NCI-H524 (cell line): ENCODE measurements around the gene ZNF558.

Experiments
- DNase-seq, 2 experiments: peaks; one replicate each; lab custom pipeline; 2025; lab: John Stamatoyannopoulos, UW

Gene ZNF558

DNA sequence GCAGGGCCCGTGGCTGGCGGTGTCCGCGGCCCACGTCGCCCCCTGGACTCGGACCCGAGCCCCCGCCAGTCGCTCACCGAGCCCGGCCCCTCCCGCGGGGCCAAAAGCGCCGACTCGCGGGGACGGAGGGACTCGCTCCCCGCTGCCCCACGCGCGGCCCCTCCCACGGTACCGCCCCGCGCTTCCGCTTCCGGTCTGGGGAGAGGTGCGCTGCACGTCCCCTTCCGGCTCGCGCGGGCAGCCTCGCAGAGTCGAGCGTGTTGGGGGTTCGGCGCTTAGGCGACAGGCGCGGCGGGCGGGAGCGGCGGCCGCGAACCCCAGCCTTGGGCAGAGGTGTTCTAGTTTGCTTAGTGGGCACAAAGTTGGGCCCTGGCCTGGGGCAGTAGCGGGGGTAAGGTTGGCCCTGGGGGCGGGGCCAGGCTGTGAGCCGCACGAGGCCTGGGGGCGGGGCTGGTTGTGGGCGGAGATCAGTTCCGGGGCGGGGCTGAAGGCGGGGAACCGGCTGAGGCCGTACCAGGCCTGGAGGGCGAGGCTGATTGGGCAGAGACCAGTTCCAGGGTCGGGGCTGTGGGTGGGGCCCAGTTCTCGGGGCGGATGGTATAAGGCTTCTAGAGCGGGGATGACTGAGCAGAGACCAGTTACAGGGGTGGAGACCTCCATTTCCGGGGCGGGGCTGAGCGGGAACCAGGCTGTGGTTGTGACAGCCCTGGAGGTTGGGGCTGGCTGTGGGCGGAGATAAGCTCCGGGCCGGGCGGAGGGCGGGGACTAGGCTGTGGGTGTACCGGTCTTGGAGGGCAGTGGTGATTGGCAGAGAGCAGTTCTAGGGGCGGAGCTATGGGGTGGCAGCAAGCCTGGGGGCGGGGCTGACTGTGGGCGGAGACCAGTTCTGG lies at the start of gene ZNF558, which contains the start of gene MBD3L1:
Gene ZNF558 (minus strand): TSS at position 173 of the 890 bp plus-strand sequence. CDS start 9,645 bp downstream, outside the sequence.
Gene MBD3L1 (plus strand): TSS at position 246 of the 890 bp plus-strand sequence. CDS start 10,302 bp downstream, outside the sequence.
- peak; percentile 96 for DNase-seq

DNA sequence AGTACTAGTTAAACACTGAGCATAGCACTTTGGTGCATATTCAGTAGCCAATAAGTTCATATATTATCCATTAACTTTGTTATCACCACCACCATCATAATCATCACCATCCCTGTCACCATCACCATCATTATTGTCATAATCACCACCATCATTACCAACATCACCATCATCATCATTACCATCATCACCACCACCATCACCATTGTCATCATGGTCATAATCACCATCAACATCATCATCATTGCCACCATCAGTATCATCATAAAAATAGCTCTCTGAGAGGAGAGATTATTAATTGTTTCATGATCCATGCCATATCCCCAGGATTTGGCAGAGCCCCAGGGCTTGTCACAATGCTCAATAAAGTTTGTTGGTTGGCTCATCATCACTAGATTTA lies 49.4 kb upstream of the ZNF558 start:
- no peak for DNase-seq

DNA sequence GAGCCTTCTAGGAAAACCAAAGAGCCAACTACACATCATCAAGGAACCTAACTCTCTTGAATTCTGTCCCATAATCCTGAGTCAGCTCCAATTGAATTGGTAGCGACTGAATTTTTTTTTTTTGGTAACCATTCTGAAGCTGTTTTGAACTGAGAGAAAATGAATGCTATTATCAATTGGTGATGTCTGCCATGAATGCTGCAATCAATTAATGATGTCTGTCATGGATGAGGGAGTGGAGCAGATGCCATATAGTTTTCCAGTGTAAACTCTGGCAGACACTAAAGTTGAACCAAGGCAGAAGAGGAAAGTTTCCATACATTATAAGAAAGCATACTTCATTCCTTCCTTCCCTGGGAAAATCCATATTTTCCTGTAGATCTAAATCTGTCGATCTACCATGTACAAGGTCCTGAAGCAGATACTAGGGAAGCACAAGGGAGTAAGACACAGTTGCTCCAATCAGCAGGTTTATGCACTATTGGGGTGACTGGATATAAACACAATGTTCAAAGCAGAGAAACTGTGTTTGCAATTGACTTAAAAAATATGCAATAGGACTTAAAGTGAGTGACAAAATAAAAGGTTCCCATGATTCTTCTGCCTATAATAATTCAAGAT lies 48.9 kb upstream of the ZNF558 start:
- no peak for DNase-seq

DNA sequence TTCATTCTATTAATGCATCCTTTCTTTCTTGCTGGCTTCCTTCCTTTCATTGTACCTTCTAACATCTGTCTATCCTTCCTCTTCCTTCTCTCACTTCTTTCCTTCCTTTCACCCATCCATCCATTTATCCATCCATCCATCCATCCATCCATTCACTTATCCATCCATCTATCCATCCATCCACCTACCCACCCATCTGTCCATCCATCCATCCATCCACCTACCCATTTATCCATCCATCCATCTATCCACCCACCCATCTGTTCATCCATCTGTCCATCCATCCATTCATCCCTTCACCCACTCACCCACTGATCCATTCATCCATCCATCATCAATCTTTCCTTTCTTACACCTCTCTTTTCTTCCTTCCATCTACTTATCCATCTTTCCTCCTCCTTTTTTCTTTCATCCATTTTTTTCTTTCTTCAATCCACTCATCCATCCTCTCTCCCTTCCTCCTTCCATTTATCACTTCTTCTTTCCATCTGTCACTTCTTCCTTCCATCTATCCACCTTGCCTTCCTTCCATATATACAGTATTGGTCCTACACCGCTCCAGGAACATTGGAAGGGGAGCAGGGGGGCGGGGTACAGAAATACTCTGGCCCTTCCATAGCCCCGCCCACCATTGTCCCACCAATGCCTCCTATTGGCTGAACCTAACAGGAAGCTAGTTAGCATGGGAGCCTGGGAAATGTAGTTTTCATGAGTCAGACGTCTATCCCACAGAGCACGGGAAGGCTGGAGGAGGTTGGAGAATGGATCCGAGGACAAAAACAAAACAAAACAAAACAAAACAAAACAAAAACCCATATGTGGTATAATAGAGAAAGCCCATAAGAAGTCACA lies 46.0 kb upstream of the ZNF558 start:
- peak in 1 of 2 experiments; percentile 5 for DNase-seq

DNA sequence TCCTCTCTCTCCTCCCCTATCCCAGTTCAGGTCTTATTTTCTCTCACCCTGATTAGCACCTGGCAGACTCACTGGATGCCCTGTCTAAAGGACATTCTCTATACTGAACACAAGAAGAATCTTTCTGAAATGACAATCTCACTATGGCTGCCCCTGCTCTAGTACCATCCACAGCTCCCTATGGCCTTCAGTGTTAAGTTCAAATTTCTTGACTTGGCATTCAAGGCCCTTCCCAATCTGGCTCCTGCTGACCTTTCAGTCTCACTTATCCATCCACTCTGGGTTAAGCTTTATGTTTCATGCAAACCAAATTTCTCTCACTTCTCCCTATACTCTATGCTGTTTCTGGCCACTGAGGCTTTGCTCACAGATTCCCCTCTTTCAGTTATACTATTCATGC lies 34.2 kb upstream of the ZNF558 start:
- DNase-seq = no peak

DNA sequence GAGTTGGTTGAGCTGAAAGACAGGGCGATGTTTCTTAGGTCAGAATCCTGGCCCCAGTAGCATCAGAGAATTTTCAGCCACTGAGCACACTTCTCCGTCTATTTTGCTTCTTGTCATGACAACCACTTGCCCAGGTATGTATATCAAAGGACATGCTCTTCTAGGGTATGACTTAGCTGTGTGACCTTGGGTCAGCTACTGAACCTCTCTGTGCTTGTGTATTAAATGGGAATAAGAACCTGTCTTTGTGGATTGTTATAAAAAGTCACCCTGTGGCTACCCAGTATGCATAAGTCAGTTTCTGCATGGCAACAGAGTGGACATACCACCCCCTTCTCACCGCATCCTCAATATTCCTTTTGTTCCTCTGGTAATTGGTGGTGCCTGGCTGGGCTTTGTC lies 26.2 kb upstream of the ZNF558 start:
- no peak for DNase-seq

DNA sequence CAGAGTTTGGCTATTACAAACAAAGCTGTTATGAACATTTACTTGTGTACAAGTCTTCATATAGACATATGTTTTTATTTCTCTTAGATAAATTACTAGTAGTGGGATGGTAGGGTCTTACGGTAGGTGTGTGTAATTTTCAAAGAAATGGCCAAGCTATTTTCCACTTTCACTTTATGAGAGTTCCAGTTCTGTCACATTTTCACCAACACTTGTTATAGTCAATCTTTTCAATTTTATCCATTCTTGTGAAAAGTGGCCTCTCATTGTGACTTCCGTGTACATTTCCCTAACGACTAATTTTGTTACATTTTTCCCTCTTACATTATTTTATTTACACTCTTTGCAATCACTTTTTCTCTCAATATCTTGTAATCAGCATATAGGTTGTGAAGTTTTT lies 18.4 kb upstream of the ZNF558 start:
- no peak for DNase-seq

DNA sequence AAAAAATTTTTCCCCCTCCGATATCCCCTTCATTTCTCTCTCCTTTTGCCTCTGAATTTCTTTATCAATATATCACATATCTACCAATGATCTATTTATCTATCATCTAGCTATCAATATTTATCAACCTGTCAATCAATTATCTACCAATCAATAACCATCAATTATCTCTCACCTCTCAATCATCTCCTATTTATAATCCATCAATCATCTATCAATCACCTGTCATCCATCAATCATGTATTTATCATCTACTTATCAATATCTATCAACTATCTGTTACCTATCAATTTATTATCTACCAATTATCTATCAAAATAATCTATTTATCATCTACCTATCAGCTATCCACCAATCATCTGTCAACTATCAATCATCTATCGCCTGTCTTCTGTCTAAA lies 17.1 kb upstream of the ZNF558 start:
- DNase-seq = no peak

DNA sequence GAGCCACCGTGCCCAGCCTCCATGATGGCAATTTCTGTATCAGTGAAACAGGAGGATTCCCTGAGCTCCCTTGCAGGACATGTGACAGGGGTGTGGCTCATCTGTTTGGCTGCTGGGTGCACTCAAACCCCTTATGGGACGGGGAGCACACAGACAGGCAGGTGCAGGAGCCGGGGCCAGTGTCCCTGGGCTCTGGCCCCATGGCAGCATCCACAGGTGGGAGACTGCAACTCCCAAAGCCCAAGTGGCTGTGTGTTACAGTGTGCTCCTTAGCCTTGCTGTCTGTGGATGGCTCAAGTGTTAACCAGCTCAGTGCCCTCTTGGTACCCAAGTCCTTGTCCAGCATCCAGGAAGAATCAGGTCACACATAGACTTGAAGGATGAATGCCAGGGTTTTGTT lies 14.7 kb upstream of the ZNF558 start:
- DNase-seq = no peak

DNA sequence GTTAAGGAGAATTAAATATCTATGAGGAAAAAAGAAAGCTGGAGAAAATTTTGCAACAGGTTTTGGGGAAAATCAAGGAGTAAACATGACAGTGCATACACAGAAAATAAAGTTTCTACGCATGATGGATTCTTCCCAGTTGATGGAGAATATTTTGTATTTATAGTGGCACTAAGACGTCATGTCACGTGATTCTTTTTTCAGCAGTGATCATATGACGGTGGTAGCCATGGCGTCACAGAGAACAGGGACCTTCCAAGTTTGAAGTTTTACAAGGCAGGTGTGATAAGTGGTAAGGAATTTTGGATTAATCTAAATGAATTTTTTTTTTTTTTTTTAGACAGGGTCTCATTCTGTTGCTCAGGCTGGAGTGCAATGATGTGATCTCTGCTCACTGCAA lies 8.6 kb upstream of the ZNF558 start:
- DNase-seq = no peak

DNA sequence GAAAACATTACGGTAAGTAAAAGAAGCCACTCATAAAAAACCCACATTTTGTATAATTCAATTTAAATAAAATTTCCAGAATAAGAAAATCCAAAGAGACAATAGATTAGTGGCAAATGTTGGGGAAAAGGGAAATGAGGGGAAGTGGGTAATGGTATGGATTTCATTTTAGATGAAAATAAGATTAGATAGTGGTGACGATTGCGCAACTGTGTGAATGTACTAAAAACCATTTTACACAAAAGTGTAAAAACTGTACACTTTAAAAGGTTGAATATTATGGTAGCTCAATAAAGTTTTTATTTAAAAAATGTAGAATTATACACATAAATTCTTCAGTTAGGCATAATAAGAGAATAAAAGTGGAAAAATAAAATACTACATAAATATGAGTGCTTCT lies 3.8 kb upstream of the ZNF558 start:
- no peak for DNase-seq

DNA sequence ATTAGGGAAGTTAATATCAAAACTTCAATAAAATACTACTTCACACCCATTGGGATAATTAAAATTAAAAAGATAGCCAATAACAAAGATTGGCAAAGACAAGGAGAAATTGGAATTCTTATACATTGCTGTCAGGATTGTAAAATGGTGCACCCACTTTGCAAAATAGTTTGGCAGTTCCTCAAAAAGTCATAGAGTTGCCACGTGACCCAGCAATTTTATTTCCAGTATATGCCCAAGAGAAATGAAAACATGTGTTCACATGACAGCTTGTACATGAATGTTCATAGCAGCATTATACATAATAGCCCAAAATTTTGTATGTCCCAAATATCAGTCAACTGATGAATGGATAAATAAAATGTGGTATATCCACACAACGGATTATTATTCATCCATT lies 3.3 kb upstream of the ZNF558 start:
- DNase-seq = no peak

DNA sequence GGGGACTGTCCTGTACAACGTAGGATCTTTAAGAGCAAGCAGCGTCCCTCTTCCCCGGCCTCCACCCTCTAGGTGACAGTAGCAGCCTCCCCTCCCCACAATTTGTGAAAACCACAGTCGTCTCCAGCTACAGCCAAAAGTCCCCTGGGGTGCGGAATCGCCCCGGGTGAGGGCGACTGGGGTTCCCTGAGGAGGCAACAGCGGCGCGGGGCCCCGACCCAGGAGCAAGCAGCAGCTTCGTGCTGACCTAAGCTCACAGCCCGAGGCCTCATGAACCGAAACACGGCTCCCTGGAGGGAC lies 322 bp downstream of the ZNF558 start:
- DNase-seq = no peak

DNA sequence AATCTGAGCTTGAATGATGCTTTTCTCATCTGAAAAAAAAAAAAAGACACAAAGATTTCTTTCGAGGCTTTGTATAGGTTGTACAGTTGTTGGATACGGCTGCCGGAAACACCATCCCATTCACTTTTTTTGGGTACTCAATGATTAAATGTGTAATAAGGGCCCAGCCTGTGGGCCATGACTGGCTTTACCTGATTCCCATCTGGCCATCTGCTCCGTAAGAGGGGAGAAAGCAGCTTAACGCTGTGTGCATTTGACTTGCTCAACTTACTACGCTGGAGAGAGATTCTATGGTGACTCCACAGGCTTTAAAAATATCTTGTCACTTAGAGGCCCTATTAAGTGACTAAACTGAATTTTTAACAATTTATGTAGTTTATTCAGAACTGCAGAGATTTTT lies 731 bp downstream of the ZNF558 start:
- peak; percentile 18 to 49 for DNase-seq

DNA sequence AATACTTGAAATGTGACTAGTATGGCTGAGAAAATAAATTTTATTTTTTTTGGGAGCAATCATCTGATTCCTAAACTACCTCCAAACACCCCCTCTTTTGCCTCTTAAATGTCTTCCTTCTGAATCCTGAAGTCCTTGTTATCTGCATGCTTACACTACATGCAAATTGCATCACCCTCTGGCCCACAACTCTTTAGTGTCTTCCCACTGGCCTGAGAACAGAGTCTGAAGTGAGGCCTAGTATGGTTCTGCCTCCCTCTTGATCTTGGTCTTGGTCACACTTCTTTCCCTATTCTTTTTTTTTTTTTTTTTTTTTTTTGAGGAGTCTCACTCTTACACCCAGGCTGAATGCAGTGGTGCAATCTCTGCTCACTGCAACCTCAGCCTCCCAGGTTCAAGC lies 4.8 kb downstream of the ZNF558 start:
- no peak for DNase-seq

DNA sequence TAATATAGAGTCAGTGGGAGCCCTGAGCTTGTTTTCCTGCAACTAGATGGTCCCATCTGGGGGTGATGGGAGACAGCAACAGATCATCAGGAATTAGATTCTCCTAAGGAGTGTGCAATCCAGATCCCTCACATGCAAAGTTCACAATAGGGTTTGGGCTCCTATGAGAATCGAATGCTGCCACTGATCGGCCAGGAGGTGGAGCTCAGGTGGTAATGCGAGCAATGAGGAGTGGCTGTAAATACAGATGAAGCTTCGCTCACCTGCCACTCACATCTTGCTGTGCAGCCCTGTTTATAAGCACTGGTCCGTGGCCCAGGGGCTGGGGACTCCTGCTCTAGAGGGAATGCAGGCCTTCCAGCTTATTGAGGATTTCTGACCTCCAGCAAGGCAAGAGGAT lies 5.7 kb downstream of the ZNF558 start:
- DNase-seq = no peak

DNA sequence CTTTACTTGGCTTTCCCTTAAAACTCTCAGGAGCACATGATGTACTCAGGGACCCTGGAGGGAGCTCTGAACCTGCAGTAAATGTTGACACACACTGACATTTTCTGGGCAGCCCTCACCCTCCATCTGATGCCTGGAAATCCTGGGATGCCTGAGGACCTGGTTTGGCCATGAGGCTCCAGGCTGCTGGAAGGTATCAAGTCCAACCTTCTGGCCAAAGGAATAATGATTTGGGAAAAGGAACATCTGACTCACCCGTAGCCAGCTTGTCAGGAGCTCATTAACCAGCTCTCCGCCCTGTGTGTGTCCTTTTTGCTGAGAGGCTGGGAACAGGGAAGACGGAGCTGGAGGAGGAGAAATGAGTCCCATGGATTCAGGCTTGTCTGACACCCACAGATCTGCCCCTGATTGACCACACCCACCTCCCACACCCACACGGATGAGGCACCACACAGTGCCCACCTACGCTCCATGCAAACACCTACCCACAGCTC lies 10.3 kb downstream of the ZNF558 start:
- no peak for DNase-seq

DNA sequence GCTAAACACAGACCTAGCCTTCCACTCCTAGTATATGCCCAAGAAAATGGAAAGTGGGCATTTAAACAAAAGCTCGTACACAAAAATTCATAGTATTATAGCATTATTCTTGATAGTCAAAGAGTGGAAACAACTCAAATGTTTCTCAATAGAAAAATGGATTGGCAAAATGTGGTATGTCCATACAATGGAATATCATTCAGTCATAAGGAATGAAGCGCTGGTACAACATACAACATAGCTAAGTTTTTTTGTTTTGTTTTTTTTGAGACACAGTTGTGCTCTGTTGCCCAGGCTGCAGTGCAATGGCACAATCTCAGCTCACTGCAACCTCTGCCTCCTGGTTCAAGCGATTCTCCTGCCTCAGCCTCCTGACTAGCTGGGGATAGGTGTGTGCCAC lies 11.9 kb downstream of the ZNF558 start:
- no peak for DNase-seq

DNA sequence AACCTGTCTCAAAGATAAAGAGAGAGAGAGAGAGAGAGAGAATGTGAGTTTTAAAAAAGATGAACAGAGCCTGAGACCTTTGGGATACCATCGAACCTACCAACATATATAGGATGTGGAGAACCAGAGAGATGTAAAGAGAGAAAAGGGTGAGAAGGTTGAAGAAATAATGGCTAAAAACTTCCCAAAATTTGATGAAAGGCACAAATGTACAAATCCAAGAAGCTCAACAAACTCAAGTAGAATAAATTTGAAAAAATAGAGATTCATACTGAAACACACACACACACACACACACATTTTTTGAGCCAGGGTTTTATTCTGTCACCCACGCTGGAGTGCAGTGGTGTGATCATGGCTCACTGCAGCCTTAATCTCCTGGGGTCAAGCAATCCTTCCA lies 16.3 kb downstream of the ZNF558 start:
- DNase-seq = no peak

DNA sequence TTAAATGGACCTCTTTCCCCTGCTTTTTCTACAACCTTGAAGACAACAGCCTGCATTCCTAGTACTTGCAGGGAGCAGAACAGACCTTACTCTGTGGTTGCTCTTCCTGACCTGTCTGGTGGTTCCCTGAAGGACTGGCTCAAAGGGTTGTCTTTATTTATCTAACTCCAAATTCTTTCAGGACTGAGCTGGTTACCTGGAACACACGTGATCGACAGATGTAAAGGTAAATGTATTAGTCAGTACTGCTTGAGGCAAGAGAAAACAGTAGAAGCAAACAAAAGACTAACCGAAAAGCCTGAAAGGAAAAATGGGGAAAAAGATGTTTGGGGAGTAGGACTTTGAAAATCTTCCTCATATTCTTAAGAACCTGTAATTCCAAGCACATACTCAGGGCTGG lies 17.9 kb downstream of the ZNF558 start:
- DNase-seq = no peak

DNA sequence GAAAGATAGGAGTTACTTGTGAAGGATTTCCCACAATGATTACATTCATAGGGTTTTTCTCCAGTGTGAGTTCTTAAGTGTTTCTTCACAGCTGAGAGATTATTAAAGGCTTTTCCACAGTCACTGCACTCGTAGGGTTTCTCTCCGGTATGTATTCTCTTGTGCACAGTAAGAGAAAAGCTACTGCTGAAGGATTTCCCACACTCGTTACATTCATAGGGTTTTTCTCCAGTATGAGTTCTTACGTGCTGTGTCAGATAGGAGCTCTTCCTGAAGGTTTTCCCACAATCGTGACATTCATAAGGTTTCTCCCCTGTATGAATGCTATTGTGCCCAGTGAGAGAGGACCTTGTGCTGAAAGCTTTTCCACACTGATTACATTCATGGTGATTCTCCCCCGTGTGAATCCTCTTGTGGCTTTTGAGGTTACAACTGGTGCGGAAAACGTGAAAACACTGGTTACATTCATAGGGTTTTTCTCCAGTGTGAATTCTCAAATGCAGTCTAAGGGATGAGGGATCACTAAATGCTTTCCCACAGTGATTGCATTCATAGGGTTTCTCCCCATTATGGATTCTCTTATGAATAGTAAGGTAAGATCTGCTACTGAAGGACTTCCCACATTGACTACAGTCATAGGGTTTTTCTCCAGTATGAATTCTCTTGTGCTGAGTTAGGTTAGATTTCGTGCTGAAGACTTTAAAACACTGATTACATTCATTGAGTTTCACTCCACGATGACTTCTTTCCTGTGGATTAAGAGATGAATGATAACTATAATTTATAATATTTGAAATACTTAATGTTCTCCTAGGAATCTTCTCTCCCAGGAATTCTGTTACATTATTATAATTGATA lies 20.6 kb downstream of the ZNF558 start:
- DNase-seq = no peak

DNA sequence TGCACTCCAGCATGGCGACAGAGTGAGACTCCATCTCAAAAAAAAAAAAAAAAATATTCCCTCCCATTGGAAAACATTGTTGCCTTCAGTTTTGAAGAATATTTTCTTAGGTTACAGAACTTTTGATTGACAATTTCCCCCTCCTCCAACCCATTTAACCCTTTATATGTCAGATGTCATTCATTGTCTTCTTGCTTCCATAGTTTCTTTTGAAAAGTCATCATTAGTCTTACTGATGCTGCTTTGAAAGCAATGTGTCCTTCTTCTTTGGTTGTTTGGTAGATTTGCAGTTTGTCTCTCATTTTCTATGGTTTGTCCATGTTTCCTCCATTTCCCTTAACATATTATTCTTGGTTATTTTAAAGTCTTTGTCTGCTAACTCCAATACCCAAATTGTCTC lies 25.4 kb downstream of the ZNF558 start:
- no peak for DNase-seq
